Caco-2 (cell line): Measurements from ENCODE around the gene CC2D2B. TPM values are rescaled to one million over a fixed set of nuclear protein-coding genes. Genes with fewer than 3 reads are reported as not detected.

Experiments used
- Bru-seq: library from RNA; stranded (reverse); fragments of 400-500 nt; gene quantifications from one replicate; lab custom pipeline; 2021; lab: Mats Ljungman, UMichigan
- BruChase-seq, 2 experiments: library from RNA; stranded (reverse); fragments of 400-500 nt; gene quantifications; one replicate each; lab custom pipeline; 2021; lab: Mats Ljungman, UMichigan
- BruUV-seq: library from RNA; stranded (reverse); fragments of 400-500 nt; replicated peaks from 2 replicates; lab custom pipeline; 2021; lab: Mats Ljungman, UMichigan
- CTCF ChIA-PET: fragments of 300-600 bp; sonication (Branson Sonifier 250); formaldehyde crosslinking; loops from one replicate; lab custom pipeline; 2022; ENCODE audit warnings: antibody characterized with exemption; lab: Charles Lee
- POLR2A ChIA-PET: fragments of 300-600 bp; sonication (Branson Sonifier 250); formaldehyde crosslinking; loops from one replicate; lab custom pipeline; 2022; ENCODE audit warnings: antibody characterized with exemption; lab: Charles Lee
- DNase-seq, 2 experiments: peaks; one replicate each; pipeline versions ENCODE4 v3.0.0 to v3.0.0-alpha.2; 2020 to 2022
- H3K27me3 ChIP-seq: replicated peaks from 2 replicates; pipeline ENCODE4 v1.6.0; 2011; ENCODE audit warnings: low read length; ENCODE audit not compliant: control insufficient read depth, insufficient read depth
- H3K36me3 ChIP-seq: 2 replicates; pipeline ENCODE4 v1.5.1; 2011; ENCODE audit warnings: low read length; ENCODE audit not compliant: control insufficient read depth, insufficient read depth
- H3K4me1 ChIP-seq: fragments of 250-450 bp; sonication (Bioruptor Pico); 2 replicates; pipeline ENCODE4 v1.5.1; 2020; ENCODE audit warnings: mild to moderate bottlenecking
- H3K4me3 ChIP-seq: 2 replicates; pipeline ENCODE4 v1.5.1; 2011; ENCODE audit warnings: low read depth, mild to moderate bottlenecking, control low read depth, low read length
- H3K9me3 ChIP-seq: fragments of 250-450 bp; sonication (Bioruptor Pico); 2 replicates; pipeline ENCODE4 v1.5.1; 2020; ENCODE audit warnings: mild to moderate bottlenecking, moderate library complexity
- H3K27ac Mint-ChIP-seq: one replicate; pipeline ENCODE4 v1.8.0; 2022; ENCODE audit warnings: mixed read lengths; ENCODE audit not compliant: unreplicated experiment
- H3K27me3 Mint-ChIP-seq: one replicate; pipeline ENCODE4 v1.8.0; 2022; ENCODE audit warnings: mixed read lengths; ENCODE audit not compliant: insufficient read depth, unreplicated experiment
- H3K36me3 Mint-ChIP-seq: one replicate; pipeline ENCODE4 v1.8.0; 2022; ENCODE audit warnings: mild to moderate bottlenecking, mixed read lengths; ENCODE audit not compliant: insufficient read depth, unreplicated experiment
- H3K4me1 Mint-ChIP-seq: one replicate; pipeline ENCODE4 v1.8.0; 2022; ENCODE audit warnings: low read depth, mixed read lengths; ENCODE audit not compliant: unreplicated experiment
- H3K4me3 Mint-ChIP-seq: one replicate; pipeline ENCODE4 v1.8.0; 2022; ENCODE audit warnings: mild to moderate bottlenecking, moderate library complexity, mixed read lengths; ENCODE audit not compliant: unreplicated experiment
- H3K9me3 Mint-ChIP-seq: one replicate; pipeline ENCODE4 v1.8.0; 2022; ENCODE audit warnings: mixed read lengths; ENCODE audit not compliant: unreplicated experiment
- intact Hi-C: fragments of 100-400 bp; cut with micrococcal nuclease; formaldehyde crosslinking; loops from one replicate; pipeline ENCODE4 v1.10.0; 2022; ENCODE audit not compliant: unreplicated experiment
- long read RNA-seq: library from polyadenylated mRNA; stranded (forward); transcript quantifications from one replicate; pipeline ENCODE4 v2.0.0, GENCODE V29; 2022
- total RNA-seq: library from RNA; stranded (reverse); gene quantifications from 2 replicates; pipeline ENCODE4 v1.2.3, GENCODE V29; 2022
- TF ChIP-seq, protein P1 (sequence below), 2 experiments: fragments of 200-600 bp in 1 of 2; IDR thresholded peaks; 1 replicate in 1 of 2; 2 replicates in 1 of 2; pipeline versions ENCODE4 v1.5.1 to v1.8.0; 2011 to 2022; ENCODE audit warnings: antibody characterized with exemption in 1 of 2, control low read depth in 1 of 2, inconsistent platforms in 1 of 2, low read depth in 1 of 2, low read length in 1 of 2, mild to moderate bottlenecking in 1 of 2, moderate library complexity in 1 of 2; ENCODE audit not compliant: insufficient read depth in 1 of 2, severe bottlenecking in 1 of 2, unreplicated experiment in 1 of 2

Gene CC2D2B, protein sequence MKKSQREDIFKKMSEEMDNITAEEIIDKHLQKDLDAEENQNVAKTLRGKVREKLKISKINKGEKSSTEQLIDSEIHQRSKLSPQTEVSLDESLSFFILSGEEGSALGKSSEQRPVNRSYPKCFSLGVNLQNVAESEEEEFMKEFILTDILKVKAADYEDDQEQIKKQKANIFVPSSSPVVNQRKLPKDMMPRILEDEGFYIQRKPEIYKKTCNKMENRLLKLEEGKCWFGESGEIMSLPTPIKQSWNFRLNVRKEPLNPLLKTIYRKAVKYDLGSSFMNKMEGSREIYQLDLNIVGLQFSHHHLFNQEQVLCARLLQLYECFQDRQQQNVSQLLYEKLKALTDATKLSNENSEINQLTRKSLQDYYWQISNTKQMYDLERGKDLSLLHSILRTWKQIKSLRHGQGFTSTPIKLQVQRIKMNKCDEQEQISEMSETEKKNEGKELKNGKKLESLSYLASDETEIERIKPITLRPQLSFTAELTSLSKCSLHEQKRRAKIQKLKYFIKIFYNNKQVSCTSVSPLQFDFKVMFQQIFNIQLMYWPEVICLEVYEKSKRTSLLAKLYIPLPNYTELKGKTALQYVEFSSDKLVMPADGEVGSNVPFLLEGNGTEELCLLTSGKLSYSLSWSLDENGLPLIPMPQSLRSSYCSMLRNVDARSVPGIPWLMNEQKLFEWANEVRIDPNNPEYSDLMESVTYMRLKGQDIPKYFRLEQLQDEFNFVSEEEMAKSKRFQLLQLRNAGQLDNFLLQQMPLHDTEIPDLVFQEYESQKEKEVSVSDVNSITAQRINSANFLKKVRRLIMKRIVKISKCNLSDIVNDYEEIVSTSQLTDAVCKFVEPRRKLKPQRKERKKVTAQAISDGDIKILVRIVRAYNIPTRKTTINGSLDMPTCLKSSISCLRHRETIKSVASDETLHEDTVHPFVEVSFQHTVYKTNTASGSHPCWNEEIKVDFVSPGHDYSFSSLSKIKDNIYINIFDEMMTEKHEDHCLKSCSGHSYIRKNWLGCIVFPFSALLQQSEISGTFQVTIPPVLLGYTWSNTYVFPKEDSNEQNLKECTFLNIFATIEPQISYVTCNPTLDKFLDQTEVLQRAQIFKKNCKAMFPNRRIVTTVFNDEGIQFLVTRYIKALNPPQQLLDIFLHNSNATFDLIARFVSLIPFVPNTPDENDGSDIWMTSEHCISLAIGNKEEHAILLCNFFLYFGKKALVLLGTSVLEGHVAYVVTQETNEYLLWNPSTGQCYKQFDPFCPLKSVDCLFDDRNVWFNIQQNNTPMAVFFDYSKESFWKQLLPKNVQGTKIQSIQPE (N-terminal part only)
- 0.39 and 0.77 TPM in 2 replicates for total RNA-seq
- Bru-seq, nascent RNA, result percentile 20 among the genes with signal in this experiment
- percentile 26 among the genes with signal in this experiment for BruChase-seq, experiment 1, labeled RNA remaining after a 2-hour chase
- percentile 22 among the genes with signal in this experiment for BruChase-seq, experiment 2, labeled RNA remaining after a 6-hour chase
- long read RNA-seq, partial matches to known transcripts, result 0 of 1 reads
- long read RNA-seq, other reads (novel, unspliced or antisense), result 1 of 1 reads

DNA sequence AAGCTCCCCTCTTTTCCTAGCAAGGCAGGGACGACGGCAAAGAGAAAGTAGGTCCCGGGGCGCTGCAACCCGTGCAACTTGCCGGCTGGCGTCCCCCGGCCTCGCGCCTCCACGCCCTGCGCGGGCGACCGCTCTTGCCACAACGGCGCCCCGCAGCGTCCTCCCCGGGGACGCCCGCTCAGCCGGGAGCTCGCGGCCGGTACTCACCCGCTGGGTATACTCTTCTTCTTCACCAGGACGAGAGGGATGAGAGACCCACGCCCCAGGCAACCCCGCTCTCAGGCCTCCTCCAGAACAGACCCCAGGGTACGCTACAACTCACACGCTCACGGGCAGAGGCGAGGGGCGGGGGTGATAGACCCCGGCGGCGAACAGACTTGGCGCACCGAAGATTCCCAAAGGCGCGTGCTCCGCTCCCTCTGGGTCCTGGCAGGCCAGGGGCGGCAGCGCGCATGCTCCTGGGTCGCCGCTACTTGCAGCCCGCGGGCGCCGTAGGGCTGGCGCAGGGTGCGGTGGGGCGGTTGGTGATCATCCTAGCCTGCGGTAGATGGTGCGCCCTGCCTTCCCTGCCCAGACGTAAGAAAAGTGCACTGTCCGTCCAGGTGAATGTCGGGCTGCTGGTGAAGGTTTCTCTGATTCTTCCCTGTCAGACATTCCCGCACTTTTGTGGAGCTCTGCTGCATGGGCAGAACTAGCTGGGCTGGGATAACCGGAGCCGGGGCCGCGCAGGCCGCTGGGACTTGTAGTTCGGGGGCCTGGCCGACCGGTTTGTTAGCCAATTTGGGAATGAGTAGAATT is at the start of gene CC2D2B:
Gene CC2D2B, plus strand, starts transcription at position 520 of the 798 bp plus-strand sequence. CDS start 3,349 bp downstream, outside the sequence.
- POLR2A ChIA-PET, result interaction anchor here (0.6 kb wide), 2 partner anchors 223 to 1418 kb away, joined by 3 to 9 read pairs; partner anchors contain the start of gene ZNF518A
- Mint-ChIP-seq H3K36me3 (peaks cover 9% of the 10 kb centered on the region), H3K4me3 (peak within 1 kb of the TSS; percentile 91), H3K27ac (peak within 1 kb of the TSS; percentile 94), H3K27me3 (peaks cover 2% of the 10 kb centered on the region), H3K4me1 (peaks cover 7% of the 10 kb centered on the region), H3K9me3 (no peaks in the 10 kb centered on the region)
- CTCF ChIA-PET, result interaction anchor here (0.5 to 2.1 kb wide), 6 partner anchors 42 to 1353 kb away, joined by 3 to 31 read pairs (median 4); partner anchors contain the start of gene TCTN3
- Histone ChIP-seq H3K4me3 (peak within 1 kb of the TSS; percentile 62), H3K27me3 (no peaks in the 10 kb centered on the region), H3K36me3 (no peaks in the 10 kb centered on the region), H3K9me3 (no peaks in the 10 kb centered on the region), H3K4me1 (no peaks in the 10 kb centered on the region)
- intact Hi-C loops, result loop anchor here (1.0 to 5.0 kb wide), 2 partner anchors 41 to 215 kb away; partner anchors contain the start of gene TCTN3
- BruUV-seq, result TSS peak; percentile 22
- DNase-seq, result peak; percentile 83 to 90
- TF ChIP-seq, protein P1, sequence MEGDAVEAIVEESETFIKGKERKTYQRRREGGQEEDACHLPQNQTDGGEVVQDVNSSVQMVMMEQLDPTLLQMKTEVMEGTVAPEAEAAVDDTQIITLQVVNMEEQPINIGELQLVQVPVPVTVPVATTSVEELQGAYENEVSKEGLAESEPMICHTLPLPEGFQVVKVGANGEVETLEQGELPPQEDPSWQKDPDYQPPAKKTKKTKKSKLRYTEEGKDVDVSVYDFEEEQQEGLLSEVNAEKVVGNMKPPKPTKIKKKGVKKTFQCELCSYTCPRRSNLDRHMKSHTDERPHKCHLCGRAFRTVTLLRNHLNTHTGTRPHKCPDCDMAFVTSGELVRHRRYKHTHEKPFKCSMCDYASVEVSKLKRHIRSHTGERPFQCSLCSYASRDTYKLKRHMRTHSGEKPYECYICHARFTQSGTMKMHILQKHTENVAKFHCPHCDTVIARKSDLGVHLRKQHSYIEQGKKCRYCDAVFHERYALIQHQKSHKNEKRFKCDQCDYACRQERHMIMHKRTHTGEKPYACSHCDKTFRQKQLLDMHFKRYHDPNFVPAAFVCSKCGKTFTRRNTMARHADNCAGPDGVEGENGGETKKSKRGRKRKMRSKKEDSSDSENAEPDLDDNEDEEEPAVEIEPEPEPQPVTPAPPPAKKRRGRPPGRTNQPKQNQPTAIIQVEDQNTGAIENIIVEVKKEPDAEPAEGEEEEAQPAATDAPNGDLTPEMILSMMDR (IDR thresholded peaks at IDR 0.05; ENCODE audit: insufficient read depth in 1 of 2, low read depth in 1 of 2, low read length in 1 of 2, severe bottlenecking in 1 of 2, unreplicated experiment in 1 of 2), result peak in 1 of 2 experiments; percentile 27

DNA sequence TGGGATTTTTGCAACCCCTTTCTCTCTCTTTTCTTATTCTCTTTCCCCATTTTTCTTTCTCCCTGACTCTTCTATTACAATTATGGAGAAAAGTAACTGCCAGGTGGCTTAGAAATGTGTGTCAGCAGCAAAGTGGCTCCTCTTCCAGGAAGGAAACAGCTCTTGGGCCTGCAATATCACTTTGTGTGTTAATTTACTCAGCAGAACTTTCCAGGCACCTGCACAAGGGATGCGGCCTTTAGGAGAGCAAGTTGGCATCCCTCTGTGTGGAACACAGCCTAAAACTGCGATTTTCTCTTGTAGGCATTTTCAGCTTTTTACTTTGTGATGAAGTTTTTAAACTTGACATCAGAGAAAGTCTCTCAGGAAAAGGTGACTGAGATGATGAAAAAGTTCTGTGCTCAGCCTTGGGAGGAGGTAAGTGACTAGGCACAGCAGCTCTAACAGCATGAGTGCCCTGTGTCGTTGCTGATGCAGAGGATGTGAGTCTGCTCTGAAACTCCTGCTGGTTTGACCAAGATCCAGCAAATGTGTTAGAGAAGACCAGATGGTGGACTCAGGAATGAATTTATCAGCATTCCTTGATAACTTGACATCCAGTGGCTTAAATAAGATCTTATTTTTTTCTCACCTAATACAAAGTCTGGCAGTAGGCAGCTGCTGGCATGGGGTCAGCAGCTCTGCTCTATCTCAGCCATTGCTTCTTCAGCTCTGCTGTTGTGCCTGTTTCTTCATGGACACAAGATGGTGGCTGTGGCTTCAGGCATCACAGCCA is 47.4 kb upstream of the CC2D2B start:
- POLR2A ChIA-PET, result no interaction called here
- BruUV-seq, result no TSS peak
- peaks cover 5% of the 10 kb centered on the region for H3K27me3 Mint-ChIP-seq
- Histone ChIP-seq H3K36me3 (no peaks in the 10 kb centered on the region), H3K4me1 (peaks cover under 1% of the 10 kb centered on the region; the same call in 1 of the 2 replicates), H3K27me3 (no peaks in the 10 kb centered on the region), H3K4me3 (no peak overlapping the region), H3K9me3 (no peaks in the 10 kb centered on the region)
- intact Hi-C loops, result no loop called here
- CTCF ChIA-PET, result interaction anchor here (2.4 kb wide), 1 partner anchor 167 kb away, joined by 8 read pairs; the partner anchor contains the start of gene TCTN3
- H3K4me3 Mint-ChIP-seq, result no peak overlapping the region
- H3K4me1 Mint-ChIP-seq, result peaks cover 1% of the 10 kb centered on the region
- peaks cover 10% of the 10 kb centered on the region for H3K9me3 Mint-ChIP-seq
- DNase-seq, result no peak
- TF ChIP-seq, protein P1 (IDR thresholded peaks at IDR 0.05; ENCODE audit: insufficient read depth in 1 of 2, low read depth in 1 of 2, low read length in 1 of 2, severe bottlenecking in 1 of 2, unreplicated experiment in 1 of 2), result no peak
- H3K36me3 Mint-ChIP-seq, result no peaks in the 10 kb centered on the region
- no peak overlapping the region for H3K27ac Mint-ChIP-seq
